ENCODE results near the gene MAP3K14.
A peak's percentile ranks its signal among the peaks of the same experiment; 100 is the strongest.

MAP3K14 gene

DNA sequence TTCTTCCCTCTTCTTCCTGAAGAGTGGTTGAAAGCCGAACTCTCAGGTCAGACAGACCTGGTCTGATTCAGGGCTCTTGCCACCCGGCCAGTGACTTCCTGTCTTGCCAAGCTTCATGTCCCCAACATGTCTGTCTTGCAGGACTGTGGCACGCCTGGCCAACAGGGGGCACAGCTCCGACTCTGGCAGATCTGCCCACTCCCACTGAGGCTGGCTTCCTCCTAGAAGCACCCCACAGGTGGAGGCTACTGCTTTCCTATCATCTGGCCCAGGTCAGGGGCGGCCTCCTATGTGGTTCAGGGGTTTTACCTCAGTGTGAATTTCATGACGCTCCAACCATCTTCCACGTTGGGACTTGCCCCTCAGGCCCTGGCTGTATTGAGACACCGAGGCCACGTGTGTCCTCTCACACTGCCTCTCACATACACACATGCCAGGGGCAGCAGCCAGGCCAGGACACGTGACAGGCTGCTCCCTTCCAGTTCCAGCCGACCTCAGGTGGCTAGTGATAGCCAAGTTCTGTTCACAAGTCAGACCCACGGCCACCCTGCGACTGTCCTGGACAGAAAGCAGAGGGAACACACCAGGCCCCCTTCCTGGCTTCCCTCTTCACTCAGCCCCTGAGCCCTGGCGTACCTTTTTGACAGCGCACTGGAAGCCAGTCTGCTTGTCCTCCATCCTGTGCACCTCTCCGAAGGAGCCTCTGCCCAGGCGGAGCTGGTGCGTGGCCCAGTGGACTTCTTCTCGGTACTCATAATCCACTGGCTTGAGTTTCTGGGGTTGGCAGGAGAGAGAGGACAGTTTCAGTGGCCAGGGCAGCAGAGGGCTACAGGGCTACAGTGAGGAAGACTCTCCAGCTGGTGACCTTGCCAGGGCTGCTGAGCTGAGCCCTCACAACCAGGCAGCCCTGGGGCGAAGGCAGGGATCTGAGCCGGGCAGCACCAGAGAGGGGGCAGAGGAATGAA, 32.4 kb downstream of the MAP3K14 start:
- FAIRE-seq (no peak), DNase-seq (ENCODE audit: insufficient read length, low spot score) (no peak)
- TF ChIP-seq, protein P1, sequence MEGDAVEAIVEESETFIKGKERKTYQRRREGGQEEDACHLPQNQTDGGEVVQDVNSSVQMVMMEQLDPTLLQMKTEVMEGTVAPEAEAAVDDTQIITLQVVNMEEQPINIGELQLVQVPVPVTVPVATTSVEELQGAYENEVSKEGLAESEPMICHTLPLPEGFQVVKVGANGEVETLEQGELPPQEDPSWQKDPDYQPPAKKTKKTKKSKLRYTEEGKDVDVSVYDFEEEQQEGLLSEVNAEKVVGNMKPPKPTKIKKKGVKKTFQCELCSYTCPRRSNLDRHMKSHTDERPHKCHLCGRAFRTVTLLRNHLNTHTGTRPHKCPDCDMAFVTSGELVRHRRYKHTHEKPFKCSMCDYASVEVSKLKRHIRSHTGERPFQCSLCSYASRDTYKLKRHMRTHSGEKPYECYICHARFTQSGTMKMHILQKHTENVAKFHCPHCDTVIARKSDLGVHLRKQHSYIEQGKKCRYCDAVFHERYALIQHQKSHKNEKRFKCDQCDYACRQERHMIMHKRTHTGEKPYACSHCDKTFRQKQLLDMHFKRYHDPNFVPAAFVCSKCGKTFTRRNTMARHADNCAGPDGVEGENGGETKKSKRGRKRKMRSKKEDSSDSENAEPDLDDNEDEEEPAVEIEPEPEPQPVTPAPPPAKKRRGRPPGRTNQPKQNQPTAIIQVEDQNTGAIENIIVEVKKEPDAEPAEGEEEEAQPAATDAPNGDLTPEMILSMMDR (IDR thresholded peaks at IDR 0.05; ENCODE audit: insufficient read depth, missing control alignments) = peak; percentile 35

DNA sequence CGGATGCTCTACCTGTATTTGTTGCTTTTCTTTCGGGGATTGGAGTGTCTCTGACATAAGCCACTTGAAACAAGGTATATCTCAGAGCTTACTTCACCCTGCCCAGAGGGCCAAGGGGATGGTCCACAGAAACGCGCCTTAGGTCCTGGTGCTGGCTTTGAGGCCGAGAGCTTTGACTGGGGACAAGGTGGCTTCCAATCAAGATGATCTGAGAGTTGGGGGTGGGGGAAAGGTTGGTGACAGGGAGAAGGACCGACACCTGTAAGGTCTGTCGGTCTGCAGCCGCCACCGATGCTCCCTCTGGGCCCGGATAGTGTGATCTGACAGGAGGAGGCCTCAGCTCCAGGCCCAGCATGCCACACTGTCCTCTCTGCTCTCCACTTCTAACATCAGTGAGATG, 33.1 kb downstream of the MAP3K14 start:
- TF ChIP-seq, protein P1 (IDR thresholded peaks at IDR 0.05; ENCODE audit: insufficient read depth, missing control alignments) = no peak
- DNase-seq (ENCODE audit: insufficient read length, low spot score) (no peak), FAIRE-seq (no peak)

DNA sequence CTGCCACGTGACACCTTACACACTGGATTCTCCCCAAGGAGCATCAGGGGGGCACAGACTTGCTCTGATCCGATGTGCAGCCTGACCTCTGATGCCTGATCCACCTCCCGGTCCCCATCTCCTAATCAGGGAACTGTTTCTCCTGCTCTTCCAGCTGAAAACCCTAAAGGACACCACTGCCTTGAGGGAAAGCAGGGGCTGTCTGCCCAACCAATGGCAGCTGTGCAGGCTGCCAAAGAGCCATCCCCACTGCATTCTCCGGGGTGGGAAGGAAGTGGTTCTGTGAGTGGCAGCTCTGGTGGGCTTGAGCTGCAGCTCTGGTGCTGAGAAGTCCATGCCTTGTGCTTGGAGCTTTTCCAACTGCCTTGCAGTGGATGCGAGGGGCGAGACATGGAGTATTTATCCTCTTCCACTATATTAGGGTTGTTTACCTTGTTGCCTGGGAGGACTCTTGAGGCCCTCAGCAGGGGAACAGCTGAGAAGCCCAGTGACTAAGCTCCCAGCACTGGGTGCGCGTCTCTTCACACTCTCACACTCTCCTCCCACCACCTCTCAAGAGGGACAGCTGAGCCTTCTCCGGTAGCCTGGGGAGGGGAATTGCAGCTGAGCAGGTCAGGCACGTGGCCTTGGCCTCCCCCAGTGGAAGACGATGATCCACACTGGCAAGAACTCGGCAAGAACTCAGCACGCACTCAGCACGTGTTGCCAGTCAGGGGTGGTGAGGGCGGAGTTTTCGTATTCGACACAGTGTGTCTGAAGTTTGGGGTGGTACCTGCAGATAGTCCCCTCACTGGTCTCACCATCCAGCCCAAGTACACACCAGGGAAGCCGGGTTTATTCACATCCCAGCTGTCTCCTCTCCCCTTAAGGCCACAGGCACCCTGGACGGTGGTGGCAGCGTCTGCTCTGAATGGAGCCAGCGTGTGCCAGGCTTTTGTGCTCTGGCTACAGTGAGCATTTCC, 33.9 kb downstream of the MAP3K14 start:
- DNase-seq (ENCODE audit: insufficient read length, low spot score) = no peak
- no peak for FAIRE-seq
- TF ChIP-seq, protein P1 (IDR thresholded peaks at IDR 0.05; ENCODE audit: insufficient read depth, missing control alignments) = no peak

DNA sequence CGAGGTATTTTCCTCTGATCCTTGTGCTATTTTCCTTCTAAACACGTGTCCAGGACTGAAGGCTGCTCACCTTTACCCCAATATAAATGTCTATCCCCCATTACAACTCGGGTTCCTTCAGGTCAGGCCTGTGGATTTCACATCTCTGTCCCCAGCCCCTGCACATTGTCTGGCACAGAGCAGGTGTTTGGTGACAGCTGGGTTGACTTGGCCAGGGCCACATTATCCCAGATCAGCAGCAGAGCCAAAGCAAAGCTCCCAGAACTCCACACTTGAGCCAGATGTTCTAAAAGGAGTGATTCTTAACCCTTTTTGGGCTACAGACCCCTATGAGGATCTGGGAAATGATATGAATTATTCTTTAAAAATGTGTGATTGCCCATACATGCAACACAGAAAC, 36.9 kb downstream of the MAP3K14 start:
- FAIRE-seq = no peak

DNA sequence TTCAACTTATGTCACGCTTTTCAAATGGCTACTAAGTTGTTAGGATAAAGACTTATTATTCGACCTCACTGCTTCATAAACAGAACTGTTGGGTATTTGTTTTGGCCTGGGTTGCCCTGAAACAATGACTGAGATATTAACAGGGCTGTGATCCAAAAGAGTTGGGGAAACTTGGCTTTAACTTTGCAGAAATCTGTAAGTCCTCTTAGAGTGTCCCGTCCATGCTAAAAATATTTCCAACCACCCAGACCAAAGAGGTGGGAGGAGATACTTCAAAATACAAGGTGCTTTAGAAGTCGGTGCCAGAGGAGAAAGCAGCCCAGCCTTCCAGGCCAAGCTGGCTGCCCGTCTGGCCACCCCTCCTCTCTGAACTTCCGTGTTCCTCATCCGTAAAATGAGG, 38.8 kb downstream of the MAP3K14 start:
- DNase-seq (ENCODE audit: insufficient read length, low spot score) = no peak
- no peak for FAIRE-seq
- TF ChIP-seq, protein P1 (IDR thresholded peaks at IDR 0.05; ENCODE audit: insufficient read depth, missing control alignments) = no peak

More for the DNA sequence above, 36.9 kb downstream of the MAP3K14 start:
- TF ChIP-seq, protein P1 (IDR thresholded peaks at IDR 0.05; ENCODE audit: insufficient read depth, missing control alignments) = no peak
- no peak for DNase-seq (ENCODE audit: insufficient read length, low spot score)

DNA sequence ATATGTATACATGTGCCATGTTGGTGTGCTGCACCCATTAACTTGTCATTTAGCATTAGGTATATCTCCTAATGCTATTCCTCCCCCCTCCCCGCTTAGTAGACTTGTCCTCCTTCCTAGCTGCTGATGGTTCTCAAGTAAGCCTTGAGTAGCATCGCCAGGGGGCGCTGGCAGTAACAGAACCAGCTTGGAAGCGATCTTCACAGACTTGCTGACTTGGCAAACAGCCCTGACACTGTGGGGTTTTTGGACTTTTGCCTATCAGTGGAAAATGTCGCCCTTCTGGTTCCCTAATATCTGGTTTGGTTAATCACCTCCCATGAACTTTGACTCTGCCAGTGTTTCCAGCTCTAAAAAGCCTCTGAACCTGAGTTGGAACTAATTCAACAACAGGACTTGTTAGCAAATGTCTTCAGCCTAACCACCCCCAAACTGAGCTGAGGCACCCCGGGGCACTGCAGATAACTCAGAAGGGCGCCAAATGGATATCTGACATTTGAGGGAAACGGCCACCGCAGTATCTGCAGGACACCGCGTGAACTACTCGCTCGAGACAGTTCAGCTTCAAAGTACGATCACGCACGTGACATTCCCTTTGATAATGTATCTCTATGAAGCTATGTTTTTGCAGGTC, 39.5 kb downstream of the MAP3K14 start:
- FAIRE-seq (no peak), DNase-seq (ENCODE audit: insufficient read length, low spot score) (peak; percentile 86)
- TF ChIP-seq, protein P1 (IDR thresholded peaks at IDR 0.05; ENCODE audit: insufficient read depth, missing control alignments) = peak; percentile 97

Data from D721Med (cell line).